Ovary (tissue), 9 donors: Measurements from ENCODE around the gene MSI2. TPM values are rescaled to one million over a fixed set of nuclear protein-coding genes. Genes with fewer than 3 reads are reported as not detected.

Experiments
- DNase-seq, 5 donors: peaks; one replicate each; pipeline ENCODE4 v3.0.0-alpha.2; 2019 to 2020
- H3K27ac ChIP-seq, 2 donors: fragments of 200-600 bp; one replicate each; pipeline versions ENCODE4 v1.5.1 to v1.8.0; 2019 to 2022
- H3K27me3 ChIP-seq: fragments of 200-600 bp; one replicate; pipeline ENCODE4 v1.8.0; 2022
- H3K36me3 ChIP-seq: fragments of 200-600 bp; sonication (generic); one replicate; pipeline ENCODE4 v1.5.1; 2019
- H3K4me1 ChIP-seq: one replicate; pipeline ENCODE4 v1.8.1; 2013; ENCODE audit warnings: mild to moderate bottlenecking, moderate library complexity; ENCODE audit not compliant: insufficient read depth
- H3K4me3 ChIP-seq: fragments of 200-600 bp; sonication (generic); one replicate; pipeline ENCODE4 v1.5.1; 2017
- H3K9me3 ChIP-seq, 2 donors: fragments of 200-600 bp in 1 of 2; sonication (generic) in 1 of 2; one replicate each; pipeline versions ENCODE4 v1.5.1 to v1.8.1; 2013 to 2019; ENCODE audit warnings: mild to moderate bottlenecking in 1 of 2, moderate library complexity in 1 of 2
- CTCF ChIP-seq, 3 donors: fragments of 450-650 bp in 2 of 3; fragments of 200-600 bp in 1 of 3; IDR thresholded peaks; one replicate each; pipeline versions ENCODE4 v1.5.1 to v1.8.0; 2016 to 2022; ENCODE audit warnings: antibody characterized with exemption in 3 of 3, mild to moderate bottlenecking in 1 of 3
- EP300 ChIP-seq: sonication (generic); formaldehyde crosslinking; IDR thresholded peaks from one replicate; pipeline ENCODE4 v1.6.1; 2017; ENCODE audit warnings: antibody characterized with exemption
- POLR2A ChIP-seq: fragments of 450-650 bp; IDR thresholded peaks from one replicate; pipeline ENCODE4 v1.6.1; 2017; ENCODE audit warnings: antibody characterized with exemption, mild to moderate bottlenecking, moderate library complexity
- WGBS, 3 donors: extraction: QIAGEN DNeasy Blood & Tissue Kit in 1 of 3; methylation state at CpG; one replicate each; pipeline versions ENCODE4 v1.1.5 to v1.1.7; 2013 to 2017; 5-methylcytosine and 5-hydroxymethylcytosine counted together
- intact Hi-C, 4 donors: fragments of 100-400 bp; cut with DNase I; formaldehyde crosslinking; loops; one replicate each; pipeline versions ENCODE4 v1.11.0 to v1.15.1; 2022 to 2023
- polyA plus RNA-seq, 2 donors: library from polyadenylated mRNA; stranded (reverse); fragments of 200-250 nt in 1 of 2; fragments of 350-450 nt in 1 of 2; fragmentation: Illumina TruSeq in 1 of 2; extraction: RNeasy Lipid Tissue Mini Kit (QIAGEN cat#74804) in 1 of 2; gene quantifications; one replicate each; pipeline ENCODE4 v1.2.3, GENCODE V29; 2013 to 2014
- total RNA-seq, 7 donors: library from RNA; depleted of rRNA in 2 of 7; stranded (reverse); fragments of >200 nt in 2 of 7; fragmentation: NEBNext Ultra II Directional in 3 of 7; extraction: Animal tissue kit (Norgen Biotek cat#: 25700) in 3 of 7; gene quantifications; one replicate each; pipeline versions ENCODE4 v1.1.0 to v1.2.4, GENCODE V29; 2016 to 2023
- donor health status: DM: no; HTN: no; CAD: no; lungs with moderate emphysema.
- donor health status: DM: no; HTN: no; CAD: no.
- donor health status: Bipolar disorder and iron deficiency.
- donor health status: DM: yes; HTN: yes; CAD: no.
- donor health status: DM: no; HTN: no; CAD: no.
- donor health status: DM: yes; HTN: yes; CAD: no.

MSI2 gene
- total and polyA plus RNA-seq, 9 donors, result 43.1 to 199 (median 120) TPM

DNA sequence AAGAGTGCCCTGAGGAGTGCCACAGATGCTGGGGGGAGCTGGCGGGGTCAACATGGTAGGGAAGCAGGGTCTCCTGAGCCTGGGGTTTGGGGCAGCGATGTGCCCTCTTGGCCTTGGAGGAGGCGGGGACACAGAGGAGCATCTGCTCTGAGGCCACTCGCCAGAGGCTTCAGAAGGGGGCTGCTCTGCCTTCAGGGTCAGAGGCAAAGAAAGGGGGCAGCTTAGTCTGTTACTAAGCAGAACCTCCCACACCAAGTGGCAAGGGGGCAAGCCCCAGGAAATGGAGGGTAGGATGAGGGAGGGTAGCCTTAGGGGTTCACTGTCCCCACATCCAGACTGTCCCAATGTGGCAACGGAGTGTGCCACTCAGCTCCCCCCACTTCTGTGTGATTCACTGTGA, 470.5 kb downstream of the MSI2 start:
- no peaks in the 10 kb centered on the region for H3K9me3 ChIP-seq
- WGBS, 3 donors, result 75 to 88% (median 83%) methylated on average over 5 of the region's 5 CpGs
- intact Hi-C loops, result no loop called here

GRCh38 chr17:57727630-57728175, 471.4 kb downstream of the MSI2 start:
- TF ChIP-seq CTCF (IDR thresholded peaks at IDR 0.05) (no peak), EP300 (no peak), POLR2A (no peak)
- intact Hi-C loops, result no loop called here
- H3K36me3 ChIP-seq, result no peaks in the 10 kb centered on the region
- 83 to 86% (median 85%) methylated on average over 8 of the region's 8 CpGs for WGBS, 3 donors
- DNase-seq, result no peak
- H3K27ac ChIP-seq, result no peak overlapping the region
- no peaks in the 10 kb centered on the region for H3K27me3 ChIP-seq
- no peak overlapping the region for H3K4me3 ChIP-seq
- H3K4me1 ChIP-seq, result peaks cover 2% of the 10 kb centered on the region
- no peaks in the 10 kb centered on the region for H3K9me3 ChIP-seq

More for the DNA sequence above, 470.5 kb downstream of the MSI2 start:
- TF ChIP-seq CTCF (IDR thresholded peaks at IDR 0.05) (no peak), EP300 (no peak), POLR2A (no peak)
- Histone ChIP-seq H3K36me3 (no peaks in the 10 kb centered on the region), H3K4me3 (no peak overlapping the region), H3K27ac (no peak overlapping the region), H3K4me1 (no peaks in the 10 kb centered on the region), H3K27me3 (no peaks in the 10 kb centered on the region)
- no peak for DNase-seq

DNA sequence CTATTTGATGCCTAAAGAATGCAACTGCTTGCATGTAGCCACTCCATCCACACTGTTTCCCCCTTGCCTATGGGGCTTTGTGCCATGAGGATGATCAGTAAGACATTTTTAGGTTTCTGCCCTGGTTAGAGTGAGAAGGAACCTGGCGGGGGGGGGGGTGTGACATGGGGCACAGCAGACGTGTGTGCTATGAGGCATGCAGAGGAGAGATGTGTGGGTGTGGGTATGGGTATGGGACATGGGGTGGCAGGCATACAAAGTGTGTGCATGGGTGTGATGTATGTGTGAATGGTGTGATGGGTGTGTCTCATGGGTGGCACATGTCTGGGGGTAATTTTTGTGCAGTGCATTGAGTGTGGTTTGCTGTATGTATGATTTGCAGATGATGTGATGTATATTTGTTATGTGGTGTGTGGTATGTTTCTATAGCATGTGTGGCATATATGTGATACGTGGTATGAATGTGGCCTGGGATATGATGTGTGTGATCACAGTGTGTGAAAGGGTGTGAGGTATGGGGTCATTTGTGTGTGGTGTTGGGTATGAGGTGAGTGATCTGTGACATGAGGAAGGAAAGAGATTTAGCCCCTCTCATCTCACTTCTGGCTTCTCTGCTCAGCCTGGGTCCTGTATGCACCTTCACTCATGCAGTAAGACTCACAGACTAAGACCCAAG, 473.8 kb downstream of the MSI2 start:
- Histone ChIP-seq H3K9me3 (no peaks in the 10 kb centered on the region), H3K4me3 (no peak overlapping the region), H3K36me3 (no peaks in the 10 kb centered on the region), H3K4me1 (peaks cover 2% of the 10 kb centered on the region), H3K27ac (no peak overlapping the region), H3K27me3 (no peaks in the 10 kb centered on the region)
- WGBS, 3 donors, result 78 to 92% (median 81%) methylated on average over 3 of the region's 3 CpGs
- no peak for DNase-seq
- TF ChIP-seq EP300 (no peak), CTCF (IDR thresholded peaks at IDR 0.05) (no peak), POLR2A (no peak)
- intact Hi-C loops, result no loop called here

GRCh38 chr17:57732062-57732461, 475.7 kb downstream of the MSI2 start:
- H3K27ac ChIP-seq, result no peak overlapping the region
- no peak overlapping the region for H3K4me3 ChIP-seq
- no peaks in the 10 kb centered on the region for H3K36me3 ChIP-seq
- 36 to 49% (median 42%) methylated on average over 3 of the region's 3 CpGs for WGBS, 3 donors
- intact Hi-C loops, result no loop called here
- H3K4me1 ChIP-seq, result peaks cover 2% of the 10 kb centered on the region
- H3K27me3 ChIP-seq, result no peaks in the 10 kb centered on the region
- peak; percentile 35 to 65 (median 62) for DNase-seq
- TF ChIP-seq CTCF (IDR thresholded peaks at IDR 0.05), result no peak
- TF ChIP-seq POLR2A, result no peak
- no peak for TF ChIP-seq EP300
- no peaks in the 10 kb centered on the region for H3K9me3 ChIP-seq
